GM12878 (cell line): ENCODE measurements around the gene PELI2. TPM values are rescaled to one million over a fixed set of nuclear protein-coding genes. Genes with fewer than 3 reads are reported as not detected.

ENCODE experiments used
- ATAC-seq: fragments of 200-7000 bp; cut with Tn5 transposase; 3 replicates; pipeline ENCODE4 v1.9.1; 2020; ENCODE audit warnings: mild to moderate bottlenecking, moderate library complexity
- BruUV-seq: library from RNA; stranded (reverse); fragments of 400-500 nt; replicated peaks from 2 replicates; lab custom pipeline; 2021; lab: Mats Ljungman, UMichigan
- CTCF ChIA-PET: fragments of 300-600 bp; sonication (Branson Sonifier 250); formaldehyde crosslinking; extraction: SDS; loops from one replicate; lab custom pipeline; 2021; ENCODE audit warnings: inconsistent platforms; lab: Yijun Ruan, JAX
- POLR2A ChIA-PET: fragments of 350-600 bp; formaldehyde crosslinking; extraction: SDS; loops from one replicate; lab custom pipeline; 2021; ENCODE audit warnings: inconsistent platforms; lab: Charles Lee
- RAD21 ChIA-PET: fragments of 300-600 bp; sonication (Branson Sonifier 250); formaldehyde crosslinking; loops from one replicate; lab custom pipeline; 2023; ENCODE audit warnings: antibody characterized with exemption; ENCODE audit not compliant: unreplicated experiment; lab: Charles Lee
- SMC1A ChIA-PET: fragments of 300-600 bp; sonication (Branson Sonifier 250); formaldehyde crosslinking; loops from one replicate; lab custom pipeline; 2023; ENCODE audit not compliant: unreplicated experiment, uncharacterized antibody; lab: Charles Lee
- DNase-seq: peaks from one replicate; pipeline ENCODE4 v3.0.0-alpha.2; 2011; ENCODE audit warnings: low read depth, low spot score
- FAIRE-seq: peaks from 3 replicates; lab custom pipeline; 2011; peaks lifted over from hg19 to GRCh38; lab: Jason Lieb, UNC
- H2AFZ ChIP-seq: 2 replicates; pipeline ENCODE4 v1.6.0; 2011; ENCODE audit warnings: low read depth, low read length, control low read depth; ENCODE audit not compliant: control insufficient read depth
- H3K27ac ChIP-seq: 2 replicates; pipeline ENCODE4 v1.5.1; 2011; ENCODE audit warnings: control low read depth; ENCODE audit not compliant: control insufficient read depth, insufficient read depth
- H3K27me3 ChIP-seq, 2 experiments: replicated peaks in 1 of 2; 2 replicates each; pipeline versions ENCODE4 v1.6.0 to v1.6.1; 2011; ENCODE audit warnings: low read length in 1 of 2; ENCODE audit not compliant: control insufficient read depth in 2 of 2, insufficient read depth in 2 of 2
- H3K36me3 ChIP-seq, 2 experiments: 2 replicates each; pipeline ENCODE4 v1.5.1; 2011; ENCODE audit warnings: low read length in 1 of 2; ENCODE audit not compliant: control insufficient read depth in 2 of 2, insufficient read depth in 2 of 2
- H3K4me1 ChIP-seq: 2 replicates; pipeline ENCODE4 v1.6.1; 2011; ENCODE audit warnings: mild to moderate bottlenecking, low read length, moderate library complexity, mixed read lengths; ENCODE audit not compliant: control insufficient read depth, insufficient read depth
- H3K4me2 ChIP-seq: 2 replicates; pipeline ENCODE4 v1.6.0; 2011; ENCODE audit warnings: control low read depth; ENCODE audit not compliant: control insufficient read depth, insufficient read depth
- H3K4me3 ChIP-seq: fragments of 200-600 bp; sonication (generic); 2 replicates; pipeline ENCODE4 v1.5.1; 2016
- H3K79me2 ChIP-seq: 2 replicates; pipeline ENCODE4 v1.6.0; 2011; ENCODE audit warnings: low read length; ENCODE audit not compliant: control insufficient read depth, insufficient read depth
- H3K9ac ChIP-seq: 2 replicates; pipeline ENCODE4 v1.8.0; 2011; ENCODE audit warnings: low read length, control low read depth, mixed read lengths; ENCODE audit not compliant: control insufficient read depth, insufficient read depth
- H3K9me3 ChIP-seq: replicated peaks from 3 replicates; pipeline ENCODE4 v1.5.1; 2011; ENCODE audit warnings: mild to moderate bottlenecking, low read length; ENCODE audit not compliant: control insufficient read depth, insufficient read depth
- H4K20me1 ChIP-seq: 2 replicates; pipeline ENCODE4 v1.6.0; 2011; ENCODE audit not compliant: control insufficient read depth, insufficient read depth
- JUND ChIP-seq: IDR thresholded peaks from 2 replicates; pipeline ENCODE4 v1.6.1; 2012; ENCODE audit warnings: low read depth, mild to moderate bottlenecking, low read length, improper control_type of control experiment, moderate library complexity
- NFYA ChIP-seq: IDR thresholded peaks from 2 replicates; pipeline ENCODE4 v1.6.1; 2011; ENCODE audit warnings: low read depth, mild to moderate bottlenecking, low read length, improper control_type of control experiment, borderline replicate concordance
- RFX5 ChIP-seq: IDR thresholded peaks from 2 replicates; pipeline ENCODE4 v1.6.1; 2011; ENCODE audit warnings: low read depth, low read length, improper control_type of control experiment
- WGBS: methylation state at CpG from one replicate; pipeline ENCODE4 v1.1.6; 2016; ENCODE audit warnings: low lambda C conversion rate; ENCODE audit not compliant: insufficient replicate concordance, insufficient coverage; ENCODE audit errors: missing lambda C conversion rate; 5-methylcytosine and 5-hydroxymethylcytosine counted together
- in situ Hi-C: fragments of 300-500 bp; cut with MboI; formaldehyde crosslinking; loops from 9 replicates; pipeline ENCODE4 v1.14.3; 2018; ENCODE audit warnings: mixed read lengths
- intact Hi-C: fragments of 100-400 bp; cut with micrococcal nuclease; formaldehyde crosslinking; loops from one replicate; pipeline ENCODE4 v1.14.2; 2022; ENCODE audit not compliant: unreplicated experiment
- polyA plus RNA-seq, 11 experiments: library from polyadenylated mRNA; depleted of rRNA in 4 of 11; unstranded in 6 of 11; stranded (reverse) in 5 of 11; fragments of >200 nt; fragmentation: Nextera tagmentation in 4 of 11; fragmentation: Illumina TruSeq in 1 of 11; extraction: Ambion mirVana in 4 of 11; extraction: Trizol in 1 of 11; gene quantifications; 1 replicate in 1 of 11; 2 replicates in 10 of 11; pipeline versions ENCODE4 v1.2.1 to v1.2.3, GENCODE V29; 2011 to 2016; ENCODE audit warnings: inconsistent platforms in 2 of 11, missing spikeins in 2 of 11, low read depth in 1 of 11
- total RNA-seq, 4 experiments: library from RNA; depleted of rRNA in 3 of 4; stranded (reverse); fragments of >200 nt in 3 of 4; fragmentation: Illumina TruSeq in 1 of 4; extraction: Trizol in 1 of 4; gene quantifications; 2 replicates each; pipeline versions ENCODE4 v1.2.1 to v1.2.3, GENCODE V29; 2013 to 2021
- TF ChIP-seq, protein P1 (sequence below): fragments of 450-650 bp; formaldehyde crosslinking; IDR thresholded peaks from 2 replicates; pipeline ENCODE4 v1.5.0; 2022; ENCODE audit warnings: mild to moderate bottlenecking, missing genetic modification characterization
- TF ChIP-seq, protein P2 (sequence below): fragments of 450-650 bp; IDR thresholded peaks from 2 replicates; pipeline ENCODE4 v1.6.1; 2017; ENCODE audit warnings: mild to moderate bottlenecking, moderate library complexity
- TF ChIP-seq, protein P3 (sequence below): fragments of 150-350 bp; IDR thresholded peaks from 2 replicates; pipeline ENCODE4 v1.6.1; 2016; ENCODE audit warnings: low read depth, low read length

Gene PELI2
- total and polyA plus RNA-seq, 10 of the 15 experiments (the other 5 are each of a cell fraction or from before 2014, with no cell fraction given): under 0.01 to 0.10 (median 0.01) TPM; not detected in 3

DNA sequence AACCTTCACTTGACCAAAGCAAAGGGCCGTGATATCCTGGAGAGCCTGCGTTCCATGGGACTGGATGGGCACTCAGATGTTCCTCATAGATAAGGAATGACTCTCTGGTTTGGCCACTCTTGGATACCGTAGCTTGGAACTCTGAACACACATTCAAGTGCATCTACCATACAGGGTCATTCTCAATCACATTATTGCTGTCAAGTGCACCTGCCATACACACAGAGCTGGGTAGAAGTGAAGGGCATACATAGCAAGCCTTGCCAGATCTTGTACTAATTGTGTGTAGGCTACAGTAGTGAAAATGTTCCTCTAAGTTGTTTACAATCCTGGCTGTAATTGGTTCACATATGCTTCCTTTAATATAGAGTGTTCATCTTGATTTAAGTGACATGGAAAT, 58.3 kb downstream of the PELI2 start (continued):
- TF ChIP-seq, protein P1, sequence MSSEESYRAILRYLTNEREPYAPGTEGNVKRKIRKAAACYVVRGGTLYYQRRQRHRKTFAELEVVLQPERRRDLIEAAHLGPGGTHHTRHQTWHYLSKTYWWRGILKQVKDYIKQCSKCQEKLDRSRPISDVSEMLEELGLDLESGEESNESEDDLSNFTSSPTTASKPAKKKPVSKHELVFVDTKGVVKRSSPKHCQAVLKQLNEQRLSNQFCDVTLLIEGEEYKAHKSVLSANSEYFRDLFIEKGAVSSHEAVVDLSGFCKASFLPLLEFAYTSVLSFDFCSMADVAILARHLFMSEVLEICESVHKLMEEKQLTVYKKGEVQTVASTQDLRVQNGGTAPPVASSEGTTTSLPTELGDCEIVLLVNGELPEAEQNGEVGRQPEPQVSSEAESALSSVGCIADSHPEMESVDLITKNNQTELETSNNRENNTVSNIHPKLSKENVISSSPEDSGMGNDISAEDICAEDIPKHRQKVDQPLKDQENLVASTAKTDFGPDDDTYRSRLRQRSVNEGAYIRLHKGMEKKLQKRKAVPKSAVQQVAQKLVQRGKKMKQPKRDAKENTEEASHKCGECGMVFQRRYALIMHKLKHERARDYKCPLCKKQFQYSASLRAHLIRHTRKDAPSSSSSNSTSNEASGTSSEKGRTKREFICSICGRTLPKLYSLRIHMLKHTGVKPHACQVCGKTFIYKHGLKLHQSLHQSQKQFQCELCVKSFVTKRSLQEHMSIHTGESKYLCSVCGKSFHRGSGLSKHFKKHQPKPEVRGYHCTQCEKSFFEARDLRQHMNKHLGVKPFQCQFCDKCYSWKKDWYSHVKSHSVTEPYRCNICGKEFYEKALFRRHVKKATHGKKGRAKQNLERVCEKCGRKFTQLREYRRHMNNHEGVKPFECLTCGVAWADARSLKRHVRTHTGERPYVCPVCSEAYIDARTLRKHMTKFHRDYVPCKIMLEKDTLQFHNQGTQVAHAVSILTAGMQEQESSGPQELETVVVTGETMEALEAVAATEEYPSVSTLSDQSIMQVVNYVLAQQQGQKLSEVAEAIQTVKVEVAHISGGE (CRISPR knock-in tag): no peak
- TF ChIP-seq, protein P2, sequence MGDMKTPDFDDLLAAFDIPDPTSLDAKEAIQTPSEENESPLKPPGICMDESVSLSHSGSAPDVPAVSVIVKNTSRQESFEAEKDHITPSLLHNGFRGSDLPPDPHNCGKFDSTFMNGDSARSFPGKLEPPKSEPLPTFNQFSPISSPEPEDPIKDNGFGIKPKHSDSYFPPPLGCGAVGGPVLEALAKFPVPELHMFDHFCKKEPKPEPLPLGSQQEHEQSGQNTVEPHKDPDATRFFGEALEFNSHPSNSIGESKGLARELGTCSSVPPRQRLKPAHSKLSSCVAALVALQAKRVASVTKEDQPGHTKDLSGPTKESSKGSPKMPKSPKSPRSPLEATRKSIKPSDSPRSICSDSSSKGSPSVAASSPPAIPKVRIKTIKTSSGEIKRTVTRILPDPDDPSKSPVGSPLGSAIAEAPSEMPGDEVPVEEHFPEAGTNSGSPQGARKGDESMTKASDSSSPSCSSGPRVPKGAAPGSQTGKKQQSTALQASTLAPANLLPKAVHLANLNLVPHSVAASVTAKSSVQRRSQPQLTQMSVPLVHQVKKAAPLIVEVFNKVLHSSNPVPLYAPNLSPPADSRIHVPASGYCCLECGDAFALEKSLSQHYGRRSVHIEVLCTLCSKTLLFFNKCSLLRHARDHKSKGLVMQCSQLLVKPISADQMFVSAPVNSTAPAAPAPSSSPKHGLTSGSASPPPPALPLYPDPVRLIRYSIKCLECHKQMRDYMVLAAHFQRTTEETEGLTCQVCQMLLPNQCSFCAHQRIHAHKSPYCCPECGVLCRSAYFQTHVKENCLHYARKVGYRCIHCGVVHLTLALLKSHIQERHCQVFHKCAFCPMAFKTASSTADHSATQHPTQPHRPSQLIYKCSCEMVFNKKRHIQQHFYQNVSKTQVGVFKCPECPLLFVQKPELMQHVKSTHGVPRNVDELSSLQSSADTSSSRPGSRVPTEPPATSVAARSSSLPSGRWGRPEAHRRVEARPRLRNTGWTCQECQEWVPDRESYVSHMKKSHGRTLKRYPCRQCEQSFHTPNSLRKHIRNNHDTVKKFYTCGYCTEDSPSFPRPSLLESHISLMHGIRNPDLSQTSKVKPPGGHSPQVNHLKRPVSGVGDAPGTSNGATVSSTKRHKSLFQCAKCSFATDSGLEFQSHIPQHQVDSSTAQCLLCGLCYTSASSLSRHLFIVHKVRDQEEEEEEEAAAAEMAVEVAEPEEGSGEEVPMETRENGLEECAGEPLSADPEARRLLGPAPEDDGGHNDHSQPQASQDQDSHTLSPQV: no peak
- no peak for TF ChIP-seq RFX5

DNA sequence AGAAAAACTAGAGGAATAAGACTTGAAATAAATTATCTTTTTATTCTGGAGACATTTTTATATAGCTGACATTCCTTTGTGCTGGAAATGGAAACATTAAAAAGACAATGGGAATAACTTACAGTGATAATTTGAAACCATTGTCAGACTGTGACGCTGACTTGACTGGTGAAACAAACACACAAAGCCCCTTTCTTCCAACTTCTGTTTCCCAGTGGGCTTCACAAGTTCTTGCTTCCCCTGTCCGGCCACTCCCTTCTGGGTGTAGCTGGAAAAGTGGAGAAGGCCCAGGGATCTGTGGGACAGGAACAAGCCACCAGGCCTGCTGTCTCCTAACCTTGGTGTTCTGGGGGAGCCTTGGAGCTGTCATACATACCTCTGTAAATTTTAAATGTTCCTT, 58.8 kb downstream of the PELI2 start:
- H3K4me1 ChIP-seq: no peaks in the 10 kb centered on the region
- H4K20me1 ChIP-seq: no peaks in the 10 kb centered on the region
- in situ Hi-C loops: no loop called here
- ChIA-PET SMC1A (no interaction called here), POLR2A (no interaction called here), RAD21 (no interaction called here), CTCF (no interaction called here)
- ATAC-seq: no peak
- H3K36me3 ChIP-seq: no peaks in the 10 kb centered on the region
- H3K27ac ChIP-seq: no peak overlapping the region
- H3K9me3 ChIP-seq: no peaks in the 10 kb centered on the region
- no peak overlapping the region for H2AFZ ChIP-seq
- no peak overlapping the region for H3K4me3 ChIP-seq
- no peaks in the 10 kb centered on the region for H3K79me2 ChIP-seq
- WGBS: 18% methylated on average over 2 of the region's 2 CpGs
- no TSS peak for BruUV-seq
- intact Hi-C loops: no loop called here
- no peak overlapping the region for H3K4me2 ChIP-seq
- H3K9ac ChIP-seq: no peak overlapping the region
- no peak for FAIRE-seq
- H3K27me3 ChIP-seq: no peaks in the 10 kb centered on the region; a peak in 2 of 4 replicates
- no peak for DNase-seq
- TF ChIP-seq, protein P3, sequence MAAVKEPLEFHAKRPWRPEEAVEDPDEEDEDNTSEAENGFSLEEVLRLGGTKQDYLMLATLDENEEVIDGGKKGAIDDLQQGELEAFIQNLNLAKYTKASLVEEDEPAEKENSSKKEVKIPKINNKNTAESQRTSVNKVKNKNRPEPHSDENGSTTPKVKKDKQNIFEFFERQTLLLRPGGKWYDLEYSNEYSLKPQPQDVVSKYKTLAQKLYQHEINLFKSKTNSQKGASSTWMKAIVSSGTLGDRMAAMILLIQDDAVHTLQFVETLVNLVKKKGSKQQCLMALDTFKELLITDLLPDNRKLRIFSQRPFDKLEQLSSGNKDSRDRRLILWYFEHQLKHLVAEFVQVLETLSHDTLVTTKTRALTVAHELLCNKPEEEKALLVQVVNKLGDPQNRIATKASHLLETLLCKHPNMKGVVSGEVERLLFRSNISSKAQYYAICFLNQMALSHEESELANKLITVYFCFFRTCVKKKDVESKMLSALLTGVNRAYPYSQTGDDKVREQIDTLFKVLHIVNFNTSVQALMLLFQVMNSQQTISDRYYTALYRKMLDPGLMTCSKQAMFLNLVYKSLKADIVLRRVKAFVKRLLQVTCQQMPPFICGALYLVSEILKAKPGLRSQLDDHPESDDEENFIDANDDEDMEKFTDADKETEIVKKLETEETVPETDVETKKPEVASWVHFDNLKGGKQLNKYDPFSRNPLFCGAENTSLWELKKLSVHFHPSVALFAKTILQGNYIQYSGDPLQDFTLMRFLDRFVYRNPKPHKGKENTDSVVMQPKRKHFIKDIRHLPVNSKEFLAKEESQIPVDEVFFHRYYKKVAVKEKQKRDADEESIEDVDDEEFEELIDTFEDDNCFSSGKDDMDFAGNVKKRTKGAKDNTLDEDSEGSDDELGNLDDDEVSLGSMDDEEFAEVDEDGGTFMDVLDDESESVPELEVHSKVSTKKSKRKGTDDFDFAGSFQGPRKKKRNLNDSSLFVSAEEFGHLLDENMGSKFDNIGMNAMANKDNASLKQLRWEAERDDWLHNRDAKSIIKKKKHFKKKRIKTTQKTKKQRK: no peak
- TF ChIP-seq JUND (no peak), NFYA (no peak)
